GM21526 (cell line): ENCODE results near the gene HS3ST4.
"Not testable (repeated sequence)": the region's sequence is repeated elsewhere in the genome, so short reads cannot be mapped to it uniquely, and the experiment has no call there.

Experiments
- ATAC-seq: cut with Tn5 transposase; IDR thresholded peaks from one replicate; pipeline ENCODE4 v1.9.1; 2021; ENCODE audit warnings: moderate library complexity; ENCODE audit not compliant: unreplicated experiment, low FRiP score

HS3ST4 gene

DNA sequence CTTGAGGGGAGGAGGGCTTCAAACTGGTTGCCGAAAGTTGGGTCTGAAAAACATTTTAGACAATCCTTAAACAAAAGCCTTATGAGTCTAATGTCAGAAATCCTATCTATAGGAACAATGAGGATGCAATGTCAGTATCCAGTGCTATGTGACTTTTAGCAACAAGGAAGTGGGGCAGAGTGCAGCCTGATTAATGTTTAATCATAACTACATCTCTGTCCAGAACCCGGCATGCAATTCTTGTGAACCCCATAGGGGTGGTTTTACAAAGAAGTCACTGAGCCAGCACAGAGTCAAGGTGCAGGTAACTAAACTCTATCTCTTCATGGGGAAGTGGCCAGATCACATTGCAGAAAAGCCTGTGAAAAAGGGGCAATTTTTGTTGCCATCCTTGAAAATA, 267.5 kb downstream of the HS3ST4 start:
- ATAC-seq, result no peak

GRCh38 chr16:25966172-25967097, 274.7 kb downstream of the HS3ST4 start:
- no peak for ATAC-seq

GRCh38 chr16:25977121-25977520, 285.4 kb downstream of the HS3ST4 start:
- ATAC-seq, result no peak

DNA sequence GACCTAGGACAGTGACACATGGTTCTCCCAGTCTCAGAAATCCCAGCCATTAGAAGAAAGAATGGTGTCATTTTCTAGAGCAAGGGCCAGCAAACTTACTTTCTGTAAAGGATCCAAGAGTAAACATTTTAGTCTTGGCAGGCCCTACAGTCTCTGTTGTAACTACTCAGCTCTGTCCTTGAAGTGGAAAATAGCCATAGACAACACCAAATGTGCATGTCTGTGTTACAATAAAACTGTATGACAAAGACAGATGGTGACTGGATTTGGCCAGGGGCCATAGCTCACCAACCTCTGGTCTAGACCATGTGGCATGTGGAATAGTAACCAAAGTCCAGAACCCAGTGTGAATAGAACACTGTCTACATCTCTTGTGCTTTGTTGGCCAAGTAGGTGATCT, 286.5 kb downstream of the HS3ST4 start:
- no peak for ATAC-seq

GRCh38 chr16:25988084-25988483, 296.3 kb downstream of the HS3ST4 start:
- no peak for ATAC-seq

DNA sequence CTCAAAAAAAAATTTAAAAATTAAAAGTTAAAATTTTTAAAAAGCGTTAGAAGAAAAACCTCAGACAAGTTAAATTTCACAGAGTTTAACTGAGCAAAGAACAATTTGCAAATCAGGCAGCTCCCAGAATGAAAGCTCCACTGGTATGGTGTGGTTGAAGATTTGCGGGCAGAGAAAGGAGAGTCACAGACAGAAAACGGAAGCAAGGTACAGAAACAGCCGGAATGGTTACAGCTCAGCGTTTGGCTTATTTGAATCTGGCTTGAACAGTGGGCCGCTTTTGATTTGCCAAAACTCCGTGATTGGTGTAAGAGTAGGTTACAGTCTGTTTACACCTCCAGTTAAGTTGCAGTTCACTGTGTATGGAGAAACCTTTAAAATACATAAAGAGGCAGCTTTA, 297.1 kb downstream of the HS3ST4 start:
- no peak for ATAC-seq

DNA sequence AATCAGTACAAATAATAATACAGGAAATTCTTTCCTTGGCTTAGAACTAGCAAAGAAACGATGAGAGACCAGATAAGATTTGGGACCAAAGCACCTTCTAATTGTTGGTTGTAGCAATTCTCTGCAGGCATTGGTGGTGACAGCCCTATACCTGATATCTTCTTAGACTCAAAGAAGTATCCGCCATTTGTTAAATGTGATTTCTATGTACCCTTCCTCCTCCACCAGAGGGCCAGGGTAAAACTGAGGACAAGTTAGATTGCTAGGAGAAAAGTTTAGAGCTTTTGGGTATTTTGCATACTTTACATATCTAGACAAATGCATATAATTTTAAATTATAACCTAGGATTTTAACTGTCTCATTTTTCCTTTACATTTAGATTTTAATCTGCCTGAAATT, 304.3 kb downstream of the HS3ST4 start:
- no peak for ATAC-seq

DNA sequence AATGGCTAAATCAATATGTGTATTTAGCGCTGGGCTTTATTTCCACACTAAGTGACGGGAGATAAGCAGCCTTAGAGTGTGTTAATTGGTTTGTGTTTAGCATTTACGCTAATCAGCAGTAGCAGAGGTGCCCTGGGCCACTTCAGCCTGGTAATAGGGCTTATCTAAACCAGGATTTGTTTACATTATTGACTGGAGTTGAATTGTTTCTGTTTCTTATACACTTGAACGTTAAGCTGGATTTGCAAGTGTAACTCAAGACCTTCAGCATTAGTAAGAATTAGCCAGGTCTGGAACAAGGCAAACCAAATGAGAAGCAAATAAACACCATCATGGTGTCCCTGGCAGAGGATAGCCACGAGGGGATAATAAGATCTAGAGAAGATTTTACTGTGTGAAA, 313.6 kb downstream of the HS3ST4 start:
- ATAC-seq, result no peak

DNA sequence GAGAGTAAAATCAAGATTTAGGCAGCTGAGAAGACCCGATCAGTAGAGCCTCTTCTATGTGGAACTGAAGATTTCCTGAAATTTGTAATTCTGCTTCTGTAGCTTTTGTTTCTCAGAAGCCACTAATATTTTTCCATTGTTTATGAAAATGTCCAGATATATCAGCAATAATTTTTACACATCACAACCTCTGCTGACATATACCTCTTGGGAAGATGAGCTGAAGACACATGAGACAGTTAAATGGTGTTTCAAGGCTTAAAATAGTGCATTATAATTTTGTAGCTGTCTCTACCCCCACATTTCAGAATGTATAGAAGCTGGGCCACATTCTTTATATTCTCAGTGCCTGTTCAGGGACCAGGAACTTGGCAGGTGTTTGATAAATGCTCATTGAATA, 320.6 kb downstream of the HS3ST4 start:
- no peak for ATAC-seq

DNA sequence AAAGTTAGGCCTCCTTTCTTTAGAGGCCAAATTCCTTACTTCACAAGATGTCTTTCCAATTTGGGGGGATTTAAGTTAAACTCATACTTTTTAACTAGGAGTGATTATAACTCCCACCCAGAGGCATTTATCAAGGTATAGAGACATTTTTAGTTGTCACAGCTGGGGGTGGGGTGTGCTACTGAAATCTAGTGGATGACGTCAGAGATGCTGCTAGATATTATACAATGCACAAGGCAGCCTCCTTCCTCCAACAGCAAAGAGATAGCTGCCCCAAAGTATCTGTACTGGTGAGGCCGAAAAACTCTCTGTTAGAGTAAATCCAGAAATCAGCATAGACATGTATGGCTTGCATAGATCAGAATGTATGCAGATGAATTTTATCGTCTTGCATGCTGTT, 324.0 kb downstream of the HS3ST4 start:
- ATAC-seq, result no peak

GRCh38 chr16:26016989-26017388, 325.2 kb downstream of the HS3ST4 start:
- no peak for ATAC-seq

- ATAC-seq, result no peak
Observed at GRCh38 chr16:26019381-26020242, 327.9 kb downstream of the HS3ST4 start.

DNA sequence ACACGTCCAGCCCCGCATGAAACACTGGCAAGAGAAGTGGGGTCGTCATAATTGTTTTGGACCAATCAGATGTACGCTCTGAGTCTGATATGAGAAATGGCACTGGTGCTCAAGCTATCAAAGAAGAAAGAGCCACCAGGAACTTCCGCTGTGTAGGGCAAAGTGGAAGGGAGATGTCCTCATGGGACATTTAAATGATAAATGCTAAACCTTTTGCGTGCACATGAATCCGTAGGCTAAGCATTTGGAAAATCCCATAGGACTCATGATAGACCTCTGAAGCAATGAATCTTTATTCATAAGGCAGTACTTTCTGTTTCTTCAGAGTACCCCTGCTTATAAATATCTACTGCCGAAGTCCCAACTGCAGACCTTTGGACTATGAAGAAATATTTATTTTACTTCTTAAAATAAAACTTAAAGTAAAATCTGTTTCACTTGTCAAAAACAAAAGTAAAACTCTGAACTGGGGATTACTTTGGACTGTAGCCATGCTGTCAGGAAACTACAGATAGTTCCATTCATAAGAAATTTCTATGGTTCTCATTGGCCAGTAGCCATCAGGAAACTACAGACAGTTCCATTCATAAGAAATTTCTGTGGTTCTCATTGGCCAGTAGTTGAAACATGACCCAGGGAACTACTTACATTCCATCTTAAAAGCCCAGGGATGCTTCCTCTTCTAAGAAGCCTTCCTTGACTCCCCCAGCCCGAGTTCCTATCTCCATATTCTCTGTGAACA, 335.1 kb downstream of the HS3ST4 start:
- no peak for ATAC-seq

DNA sequence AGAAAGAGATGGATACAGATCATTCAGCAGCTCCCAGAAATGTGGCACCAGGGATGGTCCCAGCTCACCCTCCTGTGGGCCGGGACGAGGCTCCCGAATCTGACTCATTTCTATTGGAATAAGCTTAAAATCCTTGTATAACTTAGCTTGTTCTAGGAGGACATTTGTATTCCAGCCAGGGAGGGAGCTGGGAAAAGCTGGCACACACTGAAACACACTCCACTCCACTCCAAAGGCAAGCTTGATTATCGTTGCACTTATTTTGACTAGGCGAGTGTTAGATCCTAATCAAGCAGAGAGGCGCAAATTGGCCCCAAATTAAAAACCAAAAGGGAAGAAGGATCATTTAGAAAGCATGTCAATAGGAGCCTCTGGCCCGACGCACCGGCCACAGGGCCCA, 339.5 kb downstream of the HS3ST4 start:
- no peak for ATAC-seq

- ATAC-seq, result not testable (repeated sequence)
Observed at GRCh38 chr16:26032661-26033060, 340.9 kb downstream of the HS3ST4 start.

DNA sequence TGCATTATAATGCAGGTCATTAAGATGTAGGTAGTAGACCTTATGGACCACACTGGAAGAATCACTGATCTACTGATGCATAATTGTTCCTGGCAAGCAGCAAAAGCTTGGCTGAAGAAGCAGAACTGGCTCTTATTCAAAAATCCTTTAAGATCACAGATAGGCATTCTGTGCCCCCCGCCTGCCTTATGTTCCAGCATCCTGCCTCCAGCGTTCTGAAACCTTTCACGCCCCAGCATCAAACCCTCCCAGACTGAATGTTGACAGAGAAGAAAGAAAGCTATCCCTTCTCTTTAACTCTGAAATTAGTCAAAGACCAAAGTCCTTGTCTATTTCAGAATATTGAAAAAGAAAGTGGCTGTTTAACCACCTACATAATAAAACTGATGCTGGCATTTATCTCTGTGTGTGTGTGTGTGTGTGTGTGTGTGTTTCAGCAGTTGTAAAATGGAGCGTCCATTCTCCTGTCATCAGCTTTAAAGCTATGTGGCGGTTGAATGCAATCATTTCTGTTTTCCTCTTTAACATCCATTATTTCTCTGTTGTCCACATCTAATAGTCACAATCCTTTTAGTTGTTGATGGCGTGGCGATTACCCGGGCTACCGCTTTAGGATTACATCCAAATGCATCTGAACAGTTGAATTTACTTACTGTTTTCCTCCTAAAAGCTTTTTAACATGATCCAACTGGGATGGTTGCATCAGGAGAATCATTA, 350.4 kb downstream of the HS3ST4 start:
- no peak for ATAC-seq

GRCh38 chr16:26050472-26050871, 358.7 kb downstream of the HS3ST4 start:
- no peak for ATAC-seq

GRCh38 chr16:26051063-26051462, 359.3 kb downstream of the HS3ST4 start:
- no peak for ATAC-seq

GRCh38 chr16:26053889-26054288, 362.1 kb downstream of the HS3ST4 start:
- no peak for ATAC-seq

DNA sequence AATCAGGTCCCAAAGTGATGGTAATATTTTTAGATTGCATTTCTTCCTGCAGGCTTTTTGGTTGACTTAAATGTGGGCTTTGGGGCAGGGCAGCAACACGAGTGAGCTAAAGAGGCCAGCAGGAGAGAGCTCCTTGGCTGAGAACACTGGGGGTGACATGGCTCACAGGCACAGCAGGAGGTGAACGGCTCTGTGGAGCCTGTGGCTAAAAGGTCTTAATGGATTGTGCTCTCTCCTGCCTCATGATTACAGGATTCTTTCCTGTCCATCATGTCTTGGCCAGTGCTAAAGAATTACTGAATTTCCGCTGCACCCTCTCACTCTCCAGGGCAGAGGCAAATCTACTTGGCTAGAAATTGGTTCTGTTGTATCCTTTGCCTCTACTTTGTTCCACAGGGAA, 366.6 kb downstream of the HS3ST4 start:
- ATAC-seq, result no peak
